Testis (tissue), 2 donors: ENCODE measurements around the gene TRPM4.

Experiments
- POLR2A ChIP-seq: fragments of 450-650 bp; IDR thresholded peaks from one replicate; pipeline ENCODE4 v1.6.1; 2017; ENCODE audit warnings: antibody characterized with exemption, mild to moderate bottlenecking, moderate library complexity
- TF ChIP-seq, protein P1 (sequence below), 3 experiments: fragments of 450-650 bp in 2 of 3; fragments of 200-600 bp in 1 of 3; sonication (generic) in 1 of 3; IDR thresholded peaks; one replicate each; pipeline ENCODE4 v1.5.1; 2016 to 2019; ENCODE audit warnings: antibody characterized with exemption in 3 of 3, mild to moderate bottlenecking in 2 of 3, moderate library complexity in 1 of 3

DNA sequence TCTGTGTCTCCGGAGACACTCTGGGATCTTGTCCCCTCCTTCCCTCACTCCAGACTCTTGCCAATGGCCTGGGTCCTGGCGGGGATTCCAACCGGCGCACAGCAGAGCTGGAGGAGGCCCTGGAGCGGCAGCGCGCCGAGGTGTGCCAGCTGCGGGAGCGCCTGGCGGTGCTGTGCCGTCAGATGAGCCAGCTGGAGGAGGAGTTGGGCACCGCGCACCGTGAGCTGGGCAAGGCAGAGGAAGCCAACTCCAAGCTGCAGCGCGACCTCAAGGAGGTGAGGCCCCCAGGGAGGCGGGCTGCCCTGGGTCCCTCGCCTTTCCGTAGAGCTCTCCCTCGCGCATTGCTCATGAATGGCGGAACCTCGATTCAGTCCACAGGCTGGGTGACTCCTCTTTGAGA lies 27.3 kb upstream of the TRPM4 start:
- TF ChIP-seq, protein P1, sequence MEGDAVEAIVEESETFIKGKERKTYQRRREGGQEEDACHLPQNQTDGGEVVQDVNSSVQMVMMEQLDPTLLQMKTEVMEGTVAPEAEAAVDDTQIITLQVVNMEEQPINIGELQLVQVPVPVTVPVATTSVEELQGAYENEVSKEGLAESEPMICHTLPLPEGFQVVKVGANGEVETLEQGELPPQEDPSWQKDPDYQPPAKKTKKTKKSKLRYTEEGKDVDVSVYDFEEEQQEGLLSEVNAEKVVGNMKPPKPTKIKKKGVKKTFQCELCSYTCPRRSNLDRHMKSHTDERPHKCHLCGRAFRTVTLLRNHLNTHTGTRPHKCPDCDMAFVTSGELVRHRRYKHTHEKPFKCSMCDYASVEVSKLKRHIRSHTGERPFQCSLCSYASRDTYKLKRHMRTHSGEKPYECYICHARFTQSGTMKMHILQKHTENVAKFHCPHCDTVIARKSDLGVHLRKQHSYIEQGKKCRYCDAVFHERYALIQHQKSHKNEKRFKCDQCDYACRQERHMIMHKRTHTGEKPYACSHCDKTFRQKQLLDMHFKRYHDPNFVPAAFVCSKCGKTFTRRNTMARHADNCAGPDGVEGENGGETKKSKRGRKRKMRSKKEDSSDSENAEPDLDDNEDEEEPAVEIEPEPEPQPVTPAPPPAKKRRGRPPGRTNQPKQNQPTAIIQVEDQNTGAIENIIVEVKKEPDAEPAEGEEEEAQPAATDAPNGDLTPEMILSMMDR (IDR thresholded peaks at IDR 0.05), result no peak
- TF ChIP-seq POLR2A, result no peak
